HepG2 (cell line): ENCODE data around the gene ZFAND3. TPM values are rescaled to one million over a fixed set of nuclear protein-coding genes. Genes with fewer than 3 reads are reported as not detected.
A peak's percentile ranks its signal among the peaks of the same experiment; 100 is the strongest.

Experiments
- CC2D1A ChIP-seq: sonication (generic); formaldehyde crosslinking; IDR thresholded peaks from 2 replicates; pipeline ENCODE4 v1.8.1; 2023; ENCODE audit warnings: mild to moderate bottlenecking, missing genetic modification reagents
- FOXP4 ChIP-seq: sonication (generic); formaldehyde crosslinking; IDR thresholded peaks from 2 replicates; pipeline ENCODE4 v1.4.0; 2020; ENCODE audit warnings: missing genetic modification reagents
- GATAD2A ChIP-seq: IDR thresholded peaks from 2 replicates; pipeline ENCODE4 v1.6.1; 2016
- NFE2L1 ChIP-seq: sonication (generic); formaldehyde crosslinking; IDR thresholded peaks from 2 replicates; pipeline ENCODE4 v1.4.0; 2020; ENCODE audit warnings: missing genetic modification reagents, mild to moderate bottlenecking, borderline replicate concordance
- PCBP1 ChIP-seq: fragments of 200-400 bp; formaldehyde crosslinking; IDR thresholded peaks from 2 replicates; pipeline ENCODE4 v1.6.1; 2017; ENCODE audit warnings: mild to moderate bottlenecking, low read depth, low read length, borderline replicate concordance
- PLSCR1 ChIP-seq: sonication (generic); formaldehyde crosslinking; IDR thresholded peaks from 2 replicates; pipeline ENCODE4 v1.5.0; 2020; ENCODE audit warnings: missing genetic modification reagents, mild to moderate bottlenecking, borderline replicate concordance
- RCOR2 ChIP-seq: IDR thresholded peaks from 2 replicates; pipeline ENCODE4 v1.6.1; 2016; ENCODE audit warnings: missing biosample characterization, missing genetic modification reagents
- REST ChIP-seq, 2 experiments: IDR thresholded peaks; 2 replicates each; pipeline ENCODE4 v1.6.1; 2011 to 2012; ENCODE audit warnings: low read length in 2 of 2, borderline replicate concordance in 1 of 2, low read depth in 1 of 2, mild to moderate bottlenecking in 1 of 2, moderate library complexity in 1 of 2
- SIN3A ChIP-seq: IDR thresholded peaks from 2 replicates; pipeline ENCODE4 v1.6.1; 2011; ENCODE audit warnings: low read depth, mild to moderate bottlenecking, control low read depth, low read length, borderline replicate concordance
- TOE1 ChIP-seq: sonication (generic); formaldehyde crosslinking; IDR thresholded peaks from 2 replicates; pipeline ENCODE4 v1.4.0; 2020; ENCODE audit warnings: mild to moderate bottlenecking, missing genetic modification reagents
- ZFYVE20 ChIP-seq: sonication (generic); formaldehyde crosslinking; IDR thresholded peaks from 2 replicates; pipeline ENCODE4 v1.8.0; 2023; ENCODE audit warnings: low read depth, mild to moderate bottlenecking, moderate library complexity, missing genetic modification reagents, borderline replicate concordance
- ZNF121 ChIP-seq: sonication (generic); formaldehyde crosslinking; IDR thresholded peaks from 2 replicates; pipeline ENCODE4 v1.5.0; 2020; ENCODE audit warnings: mild to moderate bottlenecking, missing genetic modification reagents
- ZNF292 ChIP-seq: sonication (generic); formaldehyde crosslinking; IDR thresholded peaks from 2 replicates; pipeline ENCODE4 v1.8.1; 2022; ENCODE audit warnings: mild to moderate bottlenecking, low read depth, missing genetic modification reagents, borderline replicate concordance
- ZNF335 ChIP-seq: sonication (generic); formaldehyde crosslinking; IDR thresholded peaks from 2 replicates; pipeline ENCODE4 v1.4.0; 2020; ENCODE audit warnings: missing genetic modification reagents
- ZNF773 ChIP-seq: sonication (generic); formaldehyde crosslinking; IDR thresholded peaks from 2 replicates; pipeline ENCODE4 v1.4.0; 2020; ENCODE audit warnings: missing genetic modification reagents, borderline replicate concordance
- ZNF800 ChIP-seq: sonication (generic); formaldehyde crosslinking; IDR thresholded peaks from 2 replicates; pipeline ENCODE4 v1.4.0; 2020; ENCODE audit warnings: missing genetic modification reagents
- ZNF891 ChIP-seq: sonication (generic); formaldehyde crosslinking; IDR thresholded peaks from 2 replicates; pipeline ENCODE4 v1.5.0; 2020; ENCODE audit warnings: mild to moderate bottlenecking, missing genetic modification reagents
- polyA plus RNA-seq, 8 experiments: library from polyadenylated mRNA; depleted of rRNA in 3 of 8; stranded (reverse) in 7 of 8; unstranded in 1 of 8; fragments of >200 nt; fragmentation: Illumina TruSeq in 4 of 8; extraction: Trizol in 4 of 8; gene quantifications; 2 replicates each; pipeline versions ENCODE4 v1.2.1 to v1.2.3, GENCODE V29; 2011 to 2016; ENCODE audit warnings: low read depth in 4 of 8, missing spikeins in 1 of 8, mixed read lengths in 1 of 8; ENCODE audit not compliant: insufficient read depth in 1 of 8
- total RNA-seq, 5 experiments: library from RNA; depleted of rRNA; stranded (reverse); fragments of >200 nt; fragmentation: Illumina TruSeq; extraction: Trizol; gene quantifications; 2 replicates each; pipeline ENCODE4 v1.2.3, GENCODE V29; 2016; ENCODE audit warnings: low read depth in 1 of 5

ZFAND3 gene
- total and polyA plus RNA-seq, 2 of the 13 experiments (the other 11 are each of a cell fraction or from before 2014, with no cell fraction given), result 16.4 to 17.1 TPM

GRCh38 chr6:37882724-37883413 is 63.3 kb downstream of the ZFAND3 start (continued):
- TF ChIP-seq REST (IDR thresholded peaks at IDR 0.05; ENCODE audit: borderline replicate concordance in 1 of 2, low read depth in 1 of 2, low read length in 2 of 2), result no peak
- TF ChIP-seq SIN3A, result no peak
- TF ChIP-seq ZFYVE20 (CRISPR knock-in tag), result no peak
- no peak for TF ChIP-seq CC2D1A
- TF ChIP-seq ZNF292 (CRISPR knock-in tag), result 0 out of 2 replicates have a peak, but pooled peaks have one; percentile 20
- TF ChIP-seq ZNF773 (CRISPR knock-in tag), result no peak
- TF ChIP-seq ZNF891 (CRISPR knock-in tag), result no peak
- no peak for TF ChIP-seq NFE2L1 (CRISPR knock-in tag)
- TF ChIP-seq FOXP4 (CRISPR knock-in tag), result peak; percentile 68; the same call in 1 of the 2 replicates
- TF ChIP-seq PLSCR1 (CRISPR knock-in tag), result no peak
- no peak for TF ChIP-seq PCBP1
- TF ChIP-seq ZNF121 (CRISPR knock-in tag), result peak; percentile 92
- TF ChIP-seq ZNF800 (CRISPR knock-in tag), result no peak
- TF ChIP-seq ZNF335 (CRISPR knock-in tag), result no peak
- peak; percentile 55 for TF ChIP-seq GATAD2A (CRISPR knock-in tag)
- peak; percentile 38; the same call in 1 of the 2 replicates for TF ChIP-seq RCOR2 (CRISPR knock-in tag)
- TF ChIP-seq TOE1 (CRISPR knock-in tag), result no peak
